Measurements from ENCODE around the gene TSC22D1. TPM values are rescaled to one million over a fixed set of nuclear protein-coding genes. Genes with fewer than 3 reads are reported as not detected.

Gene TSC22D1
- total RNA-seq, 1 donor from 2014 or later, result 70.0 TPM

DNA sequence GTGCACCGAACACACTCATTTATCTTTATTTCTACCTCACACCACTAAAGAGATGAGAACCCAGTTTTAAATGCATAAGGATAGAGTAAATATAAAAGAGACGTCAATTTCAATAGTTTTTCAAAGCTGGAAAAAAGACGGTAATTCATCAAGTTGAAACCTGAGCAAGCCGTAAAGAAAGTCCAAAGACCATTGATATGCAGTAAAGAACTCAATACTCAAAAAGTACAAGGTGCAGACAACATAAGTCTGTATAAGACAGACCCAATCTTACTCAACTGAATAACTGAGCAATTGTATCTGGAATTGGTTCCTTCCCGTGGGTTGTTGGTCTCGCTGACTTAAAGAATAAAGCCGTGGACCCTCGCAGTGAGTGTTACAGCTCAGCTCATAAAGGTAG lies 120.4 kb downstream of the TSC22D1 start:
- TF ChIP-seq, protein P1, sequence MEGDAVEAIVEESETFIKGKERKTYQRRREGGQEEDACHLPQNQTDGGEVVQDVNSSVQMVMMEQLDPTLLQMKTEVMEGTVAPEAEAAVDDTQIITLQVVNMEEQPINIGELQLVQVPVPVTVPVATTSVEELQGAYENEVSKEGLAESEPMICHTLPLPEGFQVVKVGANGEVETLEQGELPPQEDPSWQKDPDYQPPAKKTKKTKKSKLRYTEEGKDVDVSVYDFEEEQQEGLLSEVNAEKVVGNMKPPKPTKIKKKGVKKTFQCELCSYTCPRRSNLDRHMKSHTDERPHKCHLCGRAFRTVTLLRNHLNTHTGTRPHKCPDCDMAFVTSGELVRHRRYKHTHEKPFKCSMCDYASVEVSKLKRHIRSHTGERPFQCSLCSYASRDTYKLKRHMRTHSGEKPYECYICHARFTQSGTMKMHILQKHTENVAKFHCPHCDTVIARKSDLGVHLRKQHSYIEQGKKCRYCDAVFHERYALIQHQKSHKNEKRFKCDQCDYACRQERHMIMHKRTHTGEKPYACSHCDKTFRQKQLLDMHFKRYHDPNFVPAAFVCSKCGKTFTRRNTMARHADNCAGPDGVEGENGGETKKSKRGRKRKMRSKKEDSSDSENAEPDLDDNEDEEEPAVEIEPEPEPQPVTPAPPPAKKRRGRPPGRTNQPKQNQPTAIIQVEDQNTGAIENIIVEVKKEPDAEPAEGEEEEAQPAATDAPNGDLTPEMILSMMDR (IDR thresholded peaks at IDR 0.05; ENCODE audit: insufficient read depth, low read length, poor library complexity, severe bottlenecking), result no peak
- no peaks in the 10 kb centered on the region for H3K27me3 ChIP-seq (ENCODE audit: control insufficient read depth, insufficient read depth, low read length)
- DNase-seq (ENCODE audit: low read depth), result no peak
- no peaks in the 10 kb centered on the region for H3K36me3 ChIP-seq (ENCODE audit: control insufficient read depth, insufficient read depth, low read length)
- no peak overlapping the region for H3K4me3 ChIP-seq (ENCODE audit: low read depth, low read length)

DNA sequence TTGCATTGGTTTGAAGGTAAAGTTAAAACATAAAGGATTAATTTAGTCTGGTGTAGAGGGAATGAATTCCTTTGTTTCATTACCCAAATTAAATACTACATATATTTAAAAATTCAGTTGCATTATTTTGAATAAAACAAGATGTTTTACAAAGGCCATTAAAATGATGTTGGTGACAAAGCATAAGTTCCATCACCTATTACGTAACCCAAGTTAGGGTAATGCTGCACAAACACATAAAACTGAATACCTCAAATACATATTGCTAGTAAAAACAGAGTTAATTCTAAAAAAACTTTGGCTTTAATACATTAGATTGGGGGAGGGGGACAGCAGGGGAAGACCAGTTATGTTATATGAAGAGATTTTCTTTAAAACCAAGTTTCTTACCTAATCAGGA lies 122.2 kb downstream of the TSC22D1 start:
- no peak overlapping the region for H3K4me3 ChIP-seq (ENCODE audit: low read depth, low read length)
- TF ChIP-seq, protein P1 (IDR thresholded peaks at IDR 0.05; ENCODE audit: insufficient read depth, low read length, poor library complexity, severe bottlenecking), result no peak
- H3K36me3 ChIP-seq (ENCODE audit: control insufficient read depth, insufficient read depth, low read length), result no peaks in the 10 kb centered on the region
- DNase-seq (ENCODE audit: low read depth), result no peak
- no peaks in the 10 kb centered on the region for H3K27me3 ChIP-seq (ENCODE audit: control insufficient read depth, insufficient read depth, low read length)

DNA sequence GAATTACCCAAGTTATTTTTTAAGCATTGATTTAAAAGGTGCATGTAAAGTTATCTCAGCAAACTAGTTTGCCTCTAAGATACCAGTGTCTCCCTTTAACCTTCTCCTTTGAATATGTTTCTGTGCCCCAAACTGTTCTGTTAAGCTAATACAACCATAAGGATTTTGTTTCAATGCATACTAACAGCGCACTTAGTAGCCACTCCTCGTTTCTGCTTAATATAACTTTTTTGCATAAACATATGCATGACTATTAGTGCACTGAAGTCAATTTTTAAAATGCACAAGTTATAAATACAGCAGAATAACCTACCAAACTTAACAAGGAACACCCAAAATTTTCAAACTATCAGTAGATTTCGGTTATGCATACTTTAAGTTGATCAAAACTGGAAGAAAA lies 123.1 kb downstream of the TSC22D1 start:
- Histone ChIP-seq H3K27me3 (ENCODE audit: control insufficient read depth, insufficient read depth, low read length) (no peaks in the 10 kb centered on the region), H3K36me3 (ENCODE audit: control insufficient read depth, insufficient read depth, low read length) (no peaks in the 10 kb centered on the region), H3K4me3 (ENCODE audit: low read depth, low read length) (no peak overlapping the region)
- no peak for DNase-seq (ENCODE audit: low read depth)
- TF ChIP-seq, protein P1 (IDR thresholded peaks at IDR 0.05; ENCODE audit: insufficient read depth, low read length, poor library complexity, severe bottlenecking), result no peak

DNA sequence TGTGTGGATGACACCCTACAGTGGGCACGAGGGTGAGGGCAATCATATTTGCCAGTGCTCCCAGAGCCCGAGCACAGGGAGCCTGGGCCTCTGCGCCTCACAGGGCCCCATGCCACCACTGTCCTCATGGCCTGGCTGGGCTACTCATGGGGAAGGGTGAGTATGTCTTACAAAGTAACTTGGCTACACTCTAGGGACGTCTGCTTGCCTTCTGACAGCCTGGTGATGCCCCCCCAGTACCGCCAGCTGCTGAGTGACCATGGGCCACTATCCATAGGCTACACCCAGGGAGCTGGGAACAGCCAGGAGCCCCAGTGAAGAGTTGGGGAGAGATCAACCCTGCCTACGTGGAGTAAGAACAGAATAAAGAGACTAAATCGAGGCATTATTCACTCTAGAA lies 123.7 kb downstream of the TSC22D1 start:
- TF ChIP-seq, protein P1 (IDR thresholded peaks at IDR 0.05; ENCODE audit: insufficient read depth, low read length, poor library complexity, severe bottlenecking), result no peak
- H3K27me3 ChIP-seq (ENCODE audit: control insufficient read depth, insufficient read depth, low read length), result no peaks in the 10 kb centered on the region
- DNase-seq (ENCODE audit: low read depth), result no peak
- H3K36me3 ChIP-seq (ENCODE audit: control insufficient read depth, insufficient read depth, low read length), result no peaks in the 10 kb centered on the region
- H3K4me3 ChIP-seq (ENCODE audit: low read depth, low read length), result no peak overlapping the region

DNA sequence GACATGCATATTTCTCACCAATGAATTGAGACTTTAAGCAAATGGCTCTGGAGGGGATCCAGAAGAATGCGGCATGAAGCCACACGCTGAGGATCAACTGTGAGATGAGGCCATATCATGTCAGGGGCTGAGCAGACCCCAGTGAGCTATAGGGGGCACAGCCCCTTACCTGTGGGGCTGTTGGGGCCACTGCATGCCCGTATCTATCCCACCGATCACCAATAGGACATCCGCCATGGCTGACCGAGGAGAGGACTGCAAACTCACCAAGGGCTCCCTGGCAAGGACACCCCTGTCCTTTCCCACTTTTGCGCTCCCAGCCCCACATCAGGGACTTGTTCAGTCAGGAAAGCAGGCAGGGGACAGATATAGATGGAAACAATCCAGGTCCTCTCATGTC lies 124.5 kb downstream of the TSC22D1 start:
- no peak for DNase-seq (ENCODE audit: low read depth)
- TF ChIP-seq, protein P1 (IDR thresholded peaks at IDR 0.05; ENCODE audit: insufficient read depth, low read length, poor library complexity, severe bottlenecking), result no peak
- Histone ChIP-seq H3K36me3 (ENCODE audit: control insufficient read depth, insufficient read depth, low read length) (no peaks in the 10 kb centered on the region), H3K4me3 (ENCODE audit: low read depth, low read length) (no peak overlapping the region), H3K27me3 (ENCODE audit: control insufficient read depth, insufficient read depth, low read length) (no peaks in the 10 kb centered on the region)

DNA sequence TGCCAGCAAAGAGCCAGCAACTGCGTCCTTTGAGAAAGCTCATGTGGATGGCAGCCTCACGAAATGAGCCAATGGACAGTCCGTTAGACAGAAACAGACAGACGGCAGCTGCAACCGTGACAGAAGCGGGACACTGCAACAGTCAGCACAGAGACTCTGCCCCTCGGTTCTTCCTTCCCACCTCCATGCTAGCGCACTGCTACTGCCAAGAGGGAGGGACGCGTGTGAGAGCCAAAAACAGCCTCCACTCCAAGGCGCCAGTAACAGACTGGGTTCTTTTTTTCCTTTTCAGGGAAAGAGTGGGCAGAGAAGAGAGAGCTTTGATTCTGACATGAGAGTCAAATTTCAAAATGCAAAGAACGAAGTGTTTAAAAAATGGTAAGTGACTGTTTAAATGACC lies 125.0 kb downstream of the TSC22D1 start:
- no peak for DNase-seq (ENCODE audit: low read depth)
- no peaks in the 10 kb centered on the region for H3K27me3 ChIP-seq (ENCODE audit: control insufficient read depth, insufficient read depth, low read length)
- H3K4me3 ChIP-seq (ENCODE audit: low read depth, low read length), result no peak overlapping the region
- TF ChIP-seq, protein P1 (IDR thresholded peaks at IDR 0.05; ENCODE audit: insufficient read depth, low read length, poor library complexity, severe bottlenecking), result no peak
- H3K36me3 ChIP-seq (ENCODE audit: control insufficient read depth, insufficient read depth, low read length), result no peaks in the 10 kb centered on the region

Data from kidney epithelial cell (primary cell).